H9 (cell line): ENCODE data around the gene MGAT5. TPM values are rescaled to one million over a fixed set of nuclear protein-coding genes. Genes with fewer than 3 reads are reported as not detected.

Experiments used
- DNase-seq: peaks from one replicate; pipeline ENCODE4 v3.0.0-alpha.2; 2017
- H2AFZ ChIP-seq: one replicate; pipeline ENCODE4 v1.6.1; 2013; ENCODE audit warnings: mild to moderate bottlenecking, low read length, control low read depth, moderate library complexity
- H2AK5ac ChIP-seq: 2 replicates; pipeline ENCODE4 v1.6.1; 2013; ENCODE audit warnings: low read length, control low read depth, mixed read lengths; ENCODE audit not compliant: insufficient read length
- H2BK120ac ChIP-seq: one replicate; pipeline ENCODE4 v1.6.1; 2013; ENCODE audit warnings: low read depth, mild to moderate bottlenecking, low read length, control low read depth, inconsistent platforms; ENCODE audit not compliant: poor library complexity, severe bottlenecking
- H2BK12ac ChIP-seq: 2 replicates; pipeline ENCODE4 v1.6.1; 2013; ENCODE audit warnings: low read length, control low read depth, mixed read lengths, low read depth; ENCODE audit not compliant: insufficient read length
- H2BK15ac ChIP-seq: 2 replicates; pipeline ENCODE4 v1.6.1; 2013; ENCODE audit warnings: low read depth, low read length, control low read depth
- H2BK20ac ChIP-seq: one replicate; pipeline ENCODE4 v1.6.1; 2013; ENCODE audit warnings: low read depth, mild to moderate bottlenecking, low read length, control low read depth, inconsistent platforms; ENCODE audit not compliant: poor library complexity, severe bottlenecking
- H2BK5ac ChIP-seq: 2 replicates; pipeline ENCODE4 v1.6.1; 2013; ENCODE audit warnings: low read length, control low read depth, mixed read lengths; ENCODE audit not compliant: insufficient read length
- H3K14ac ChIP-seq: 2 replicates; pipeline ENCODE4 v1.6.1; 2013; ENCODE audit warnings: low read length, control low read depth; ENCODE audit not compliant: insufficient read depth
- H3K18ac ChIP-seq: 2 replicates; pipeline ENCODE4 v1.6.1; 2013; ENCODE audit warnings: low read depth, mild to moderate bottlenecking, mixed read lengths, low read length, control low read depth; ENCODE audit not compliant: insufficient read length
- H3K23ac ChIP-seq: 2 replicates; pipeline ENCODE4 v1.6.1; 2013; ENCODE audit warnings: low read length, control low read depth, mixed read lengths, low read depth; ENCODE audit not compliant: insufficient read length
- H3K23me2 ChIP-seq: 2 replicates; pipeline ENCODE4 v1.6.1; 2013; ENCODE audit warnings: low read depth, mild to moderate bottlenecking, mixed read lengths, low read length, control low read depth; ENCODE audit not compliant: insufficient read length, poor library complexity, severe bottlenecking
- H3K27ac ChIP-seq: 2 replicates; pipeline ENCODE4 v1.5.1; 2013; ENCODE audit warnings: low read length, control low read depth, mixed read lengths, low read depth; ENCODE audit not compliant: insufficient read length
- H3K27me3 ChIP-seq: 2 replicates; pipeline ENCODE4 v1.6.1; 2013; ENCODE audit warnings: low read length, control low read depth, inconsistent platforms; ENCODE audit not compliant: insufficient read depth
- H3K4ac ChIP-seq: 2 replicates; pipeline ENCODE4 v1.6.1; 2013; ENCODE audit warnings: low read depth, mild to moderate bottlenecking, control low read depth, inconsistent platforms, low read length, moderate library complexity
- H3K4me1 ChIP-seq: 2 replicates; pipeline ENCODE4 v1.6.1; 2013; ENCODE audit warnings: low read length, control low read depth, inconsistent platforms; ENCODE audit not compliant: insufficient read depth
- H3K4me2 ChIP-seq: 2 replicates; pipeline ENCODE4 v1.6.1; 2013; ENCODE audit warnings: low read length, control low read depth, mixed read lengths; ENCODE audit not compliant: insufficient read length, insufficient read depth
- H3K56ac ChIP-seq: 2 replicates; pipeline ENCODE4 v1.6.1; 2013; ENCODE audit warnings: low read depth, mild to moderate bottlenecking, mixed read lengths, low read length, control low read depth; ENCODE audit not compliant: insufficient read length
- H3K79me1 ChIP-seq: 2 replicates; pipeline ENCODE4 v1.6.1; 2013; ENCODE audit warnings: low read depth, mild to moderate bottlenecking, moderate library complexity, low read length, control low read depth, inconsistent platforms; ENCODE audit not compliant: insufficient read depth, poor library complexity, severe bottlenecking
- H3K79me2 ChIP-seq: 2 replicates; pipeline ENCODE4 v1.6.1; 2013; ENCODE audit warnings: low read length, control low read depth, inconsistent platforms; ENCODE audit not compliant: insufficient read depth
- H3K9ac ChIP-seq: 2 replicates; pipeline ENCODE4 v1.6.1; 2013; ENCODE audit warnings: low read length, control low read depth, mixed read lengths; ENCODE audit not compliant: insufficient read length; ENCODE audit errors: extremely low read depth
- H3K9me3 ChIP-seq: one replicate; pipeline ENCODE4 v1.6.1; 2013; ENCODE audit warnings: low read depth, low read length, inconsistent platforms; ENCODE audit not compliant: control insufficient read depth
- H3T11ph ChIP-seq: one replicate; pipeline ENCODE4 v1.6.1; 2013; ENCODE audit warnings: mild to moderate bottlenecking, low read length, control low read depth, inconsistent platforms
- H4K20me1 ChIP-seq: one replicate; pipeline ENCODE4 v1.6.1; 2013; ENCODE audit not compliant: control insufficient read depth, insufficient read length, insufficient read depth
- H4K5ac ChIP-seq: 2 replicates; pipeline ENCODE4 v1.6.1; 2013; ENCODE audit warnings: low read depth, mild to moderate bottlenecking, mixed read lengths, low read length, control low read depth; ENCODE audit not compliant: insufficient read length
- H4K8ac ChIP-seq: replicated peaks from 2 replicates; pipeline ENCODE4 v1.6.1; 2013; ENCODE audit warnings: low read length, control low read depth, mixed read lengths, low read depth; ENCODE audit not compliant: insufficient read length
- H4K91ac ChIP-seq: 2 replicates; pipeline ENCODE4 v1.6.1; 2013; ENCODE audit warnings: low read depth, mild to moderate bottlenecking, moderate library complexity, mixed read lengths, low read length, control low read depth; ENCODE audit not compliant: insufficient read length
- H3K27ac Mint-ChIP-seq, 3 experiments: 2 replicates in 2 of 3; 3 replicates in 1 of 3; pipeline ENCODE4 v1.8.0; 2020 to 2021; ENCODE audit warnings: mixed read lengths in 3 of 3, mild to moderate bottlenecking in 1 of 3, moderate library complexity in 1 of 3
- H3K27me3 Mint-ChIP-seq: 2 replicates; pipeline ENCODE4 v1.8.0; 2021; ENCODE audit warnings: low read depth, mild to moderate bottlenecking, moderate library complexity, mixed read lengths
- H3K36me3 Mint-ChIP-seq, 3 experiments: 2 replicates in 2 of 3; 3 replicates in 1 of 3; pipeline ENCODE4 v1.8.0; 2020 to 2021; ENCODE audit warnings: low read depth in 3 of 3, mixed read lengths in 3 of 3; ENCODE audit not compliant: insufficient read depth in 1 of 3
- H3K4me1 Mint-ChIP-seq, 2 experiments: 2 replicates each; pipeline ENCODE4 v1.8.0; 2020; ENCODE audit warnings: mixed read lengths in 2 of 2
- H3K4me3 Mint-ChIP-seq, 2 experiments: 2 replicates in 1 of 2; 3 replicates in 1 of 2; pipeline ENCODE4 v1.8.0; 2020 to 2021; ENCODE audit warnings: mild to moderate bottlenecking in 2 of 2, mixed read lengths in 2 of 2, moderate library complexity in 1 of 2
- H3K9me3 Mint-ChIP-seq, 2 experiments: 2 replicates in 1 of 2; 3 replicates in 1 of 2; pipeline ENCODE4 v1.8.0; 2020; ENCODE audit warnings: mild to moderate bottlenecking in 2 of 2, mixed read lengths in 2 of 2, moderate library complexity in 1 of 2
- WGBS: extraction: QIAGEN DNeasy Blood & Tissue Kit; methylation state at CpG from one replicate; pipeline ENCODE4 v1.1.7; 2013; ENCODE audit warnings: missing lambda C conversion rate, low lambda C conversion rate, mixed read lengths; ENCODE audit not compliant: insufficient read length; ENCODE audit errors: extremely low coverage; 5-methylcytosine and 5-hydroxymethylcytosine counted together
- total RNA-seq: library from RNA; stranded (reverse); gene quantifications from 2 replicates; pipeline ENCODE4 v1.2.1, GENCODE V29; 2021
- TF ChIP-seq, protein P1 (sequence below): fragments of 200-600 bp; sonication (generic); conservative IDR thresholded peaks from 3 replicates; pipeline ENCODE4 v1.8.0; 2021; ENCODE audit warnings: antibody characterized with exemption, mild to moderate bottlenecking

Gene MGAT5
- total RNA-seq, 1 experiment from 2014 or later = 25.7 TPM

DNA sequence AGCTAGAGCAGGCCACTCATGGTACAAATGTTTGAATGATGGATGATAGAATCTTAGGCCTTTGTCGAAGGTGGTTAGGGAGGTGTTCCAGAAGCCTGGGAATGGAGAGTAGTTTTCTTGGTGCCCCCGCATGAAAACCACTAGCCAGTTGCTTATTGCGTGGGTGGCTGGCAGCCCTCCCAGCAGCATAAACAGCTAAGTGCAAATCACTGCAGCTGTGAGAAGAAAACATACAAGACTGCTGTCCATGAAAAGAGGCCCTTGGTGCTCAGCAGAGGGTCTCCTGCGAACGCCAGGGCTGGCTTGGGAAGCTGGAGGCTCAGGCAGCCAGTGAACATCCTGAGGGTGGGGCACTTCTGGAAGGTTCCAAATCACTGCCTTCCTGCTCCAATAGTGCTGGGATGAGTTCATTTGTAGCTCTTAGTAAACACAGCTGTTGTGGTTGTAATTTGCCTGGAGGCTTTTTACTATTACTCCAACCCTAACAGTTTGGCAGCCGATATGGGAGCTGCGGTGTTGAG is 118.8 kb downstream of the MGAT5 start:
- no peak overlapping the region for H3K18ac ChIP-seq
- H2AK5ac ChIP-seq = no peak overlapping the region
- H3K79me2 ChIP-seq = no peaks in the 10 kb centered on the region
- no peak overlapping the region for H3K4ac ChIP-seq
- no peak overlapping the region for H3K27ac ChIP-seq
- H2AFZ ChIP-seq = no peak overlapping the region
- no peak overlapping the region for H3K23ac ChIP-seq
- H3K27me3 ChIP-seq = no peaks in the 10 kb centered on the region
- no peak overlapping the region for H3K4me2 ChIP-seq
- no peak for DNase-seq
- no peaks in the 10 kb centered on the region for H3K9me3 Mint-ChIP-seq
- no peak overlapping the region for H2BK20ac ChIP-seq
- H4K20me1 ChIP-seq = no peaks in the 10 kb centered on the region
- no peak overlapping the region for H3K56ac ChIP-seq
- H3T11ph ChIP-seq = no peak overlapping the region
- no peak overlapping the region for H2BK12ac ChIP-seq
- H3K9me3 ChIP-seq = no peaks in the 10 kb centered on the region
- WGBS = no CpG with 5 or more reads among the region's 7 CpGs
- no peak overlapping the region for H2BK5ac ChIP-seq
- no peak overlapping the region for H3K14ac ChIP-seq
- no peak overlapping the region for H2BK120ac ChIP-seq
- no peaks in the 10 kb centered on the region for H3K23me2 ChIP-seq
- H4K8ac ChIP-seq = no peak overlapping the region
- peak overlapping the region in 1 of 3 experiments; percentile 46; a peak in 2 of 7 replicates for H3K27ac Mint-ChIP-seq
- no peak overlapping the region for H3K9ac ChIP-seq
- TF ChIP-seq, protein P1, sequence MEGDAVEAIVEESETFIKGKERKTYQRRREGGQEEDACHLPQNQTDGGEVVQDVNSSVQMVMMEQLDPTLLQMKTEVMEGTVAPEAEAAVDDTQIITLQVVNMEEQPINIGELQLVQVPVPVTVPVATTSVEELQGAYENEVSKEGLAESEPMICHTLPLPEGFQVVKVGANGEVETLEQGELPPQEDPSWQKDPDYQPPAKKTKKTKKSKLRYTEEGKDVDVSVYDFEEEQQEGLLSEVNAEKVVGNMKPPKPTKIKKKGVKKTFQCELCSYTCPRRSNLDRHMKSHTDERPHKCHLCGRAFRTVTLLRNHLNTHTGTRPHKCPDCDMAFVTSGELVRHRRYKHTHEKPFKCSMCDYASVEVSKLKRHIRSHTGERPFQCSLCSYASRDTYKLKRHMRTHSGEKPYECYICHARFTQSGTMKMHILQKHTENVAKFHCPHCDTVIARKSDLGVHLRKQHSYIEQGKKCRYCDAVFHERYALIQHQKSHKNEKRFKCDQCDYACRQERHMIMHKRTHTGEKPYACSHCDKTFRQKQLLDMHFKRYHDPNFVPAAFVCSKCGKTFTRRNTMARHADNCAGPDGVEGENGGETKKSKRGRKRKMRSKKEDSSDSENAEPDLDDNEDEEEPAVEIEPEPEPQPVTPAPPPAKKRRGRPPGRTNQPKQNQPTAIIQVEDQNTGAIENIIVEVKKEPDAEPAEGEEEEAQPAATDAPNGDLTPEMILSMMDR = no peak
- H3K4me3 Mint-ChIP-seq = no peak overlapping the region
- no peaks in the 10 kb centered on the region for H3K4me1 ChIP-seq
- H3K4me1 Mint-ChIP-seq = no peaks in the 10 kb centered on the region; a peak in 1 of 4 replicates
- H4K5ac ChIP-seq = no peak overlapping the region
- peaks cover 0 to 10% (median 0%) of the 10 kb centered on the region in 3 experiments; a peak in 2 of 7 replicates for H3K36me3 Mint-ChIP-seq
- H3K27me3 Mint-ChIP-seq = no peaks in the 10 kb centered on the region
- H3K79me1 ChIP-seq = no peaks in the 10 kb centered on the region
- no peak overlapping the region for H2BK15ac ChIP-seq
- H4K91ac ChIP-seq = no peak overlapping the region
